GDM1 (cell line): Measurements from ENCODE around the gene MPDZ.

Source experiments
- DNase-seq: peaks from one replicate; lab custom pipeline; 2025; lab: John Stamatoyannopoulos, UW

The MPDZ gene

DNA sequence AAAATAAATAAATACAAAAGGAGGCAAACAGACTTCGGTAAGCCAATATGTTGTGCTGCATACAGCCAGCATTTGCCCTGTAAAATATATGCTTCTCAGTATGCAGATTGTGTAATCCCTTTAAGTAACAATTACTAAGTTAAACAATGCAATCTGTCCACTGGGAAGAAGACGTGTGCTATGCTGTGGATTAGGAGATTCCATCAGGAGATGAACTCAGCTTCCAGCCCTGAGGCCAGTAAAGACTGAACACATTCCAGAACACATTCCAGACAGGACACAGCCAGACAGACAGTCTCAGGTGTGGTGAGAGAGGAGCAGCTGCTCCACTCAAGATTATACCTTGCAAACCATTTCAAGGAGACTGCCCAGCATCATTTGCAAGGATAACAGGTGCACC is 97.8 kb downstream of the MPDZ start:
- no peak for DNase-seq

DNA sequence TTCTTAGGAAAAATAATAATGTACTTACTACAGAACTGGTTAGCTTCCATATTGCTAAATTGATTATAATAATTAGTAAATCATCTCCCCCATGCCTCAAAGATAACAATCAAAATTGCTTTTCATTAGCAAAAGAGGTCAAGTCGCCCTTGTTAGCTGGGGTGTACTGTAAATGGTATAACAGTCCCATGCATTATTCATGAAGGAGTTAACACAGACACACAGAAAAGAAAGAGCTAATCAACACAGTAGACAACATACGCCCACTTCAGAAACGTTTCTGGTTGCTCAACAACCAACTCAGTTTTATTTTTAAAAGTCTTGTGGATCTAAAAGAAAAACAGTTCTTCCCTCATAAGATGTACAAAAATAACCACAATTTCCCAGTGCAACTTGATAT is 100.2 kb downstream of the MPDZ start:
- no peak for DNase-seq

DNA sequence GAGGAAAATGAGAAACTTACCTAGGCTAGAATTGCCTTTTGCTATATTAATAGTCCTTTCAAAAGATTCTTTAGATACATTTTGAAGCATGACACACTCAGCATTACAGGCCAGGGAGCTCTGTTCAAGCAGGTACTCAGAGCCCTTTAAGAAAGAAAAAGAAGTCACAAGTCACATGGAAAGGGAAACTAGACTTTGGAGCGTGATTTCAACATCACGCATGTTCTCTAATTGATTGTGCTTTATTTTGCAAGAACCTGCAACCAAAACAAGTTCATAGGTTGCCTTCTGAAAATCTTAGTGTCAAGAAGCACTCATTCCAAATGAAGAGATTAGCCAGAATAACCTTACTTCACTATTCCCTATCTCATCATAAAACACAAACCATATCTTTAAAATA is 103.8 kb downstream of the MPDZ start:
- no peak for DNase-seq

DNA sequence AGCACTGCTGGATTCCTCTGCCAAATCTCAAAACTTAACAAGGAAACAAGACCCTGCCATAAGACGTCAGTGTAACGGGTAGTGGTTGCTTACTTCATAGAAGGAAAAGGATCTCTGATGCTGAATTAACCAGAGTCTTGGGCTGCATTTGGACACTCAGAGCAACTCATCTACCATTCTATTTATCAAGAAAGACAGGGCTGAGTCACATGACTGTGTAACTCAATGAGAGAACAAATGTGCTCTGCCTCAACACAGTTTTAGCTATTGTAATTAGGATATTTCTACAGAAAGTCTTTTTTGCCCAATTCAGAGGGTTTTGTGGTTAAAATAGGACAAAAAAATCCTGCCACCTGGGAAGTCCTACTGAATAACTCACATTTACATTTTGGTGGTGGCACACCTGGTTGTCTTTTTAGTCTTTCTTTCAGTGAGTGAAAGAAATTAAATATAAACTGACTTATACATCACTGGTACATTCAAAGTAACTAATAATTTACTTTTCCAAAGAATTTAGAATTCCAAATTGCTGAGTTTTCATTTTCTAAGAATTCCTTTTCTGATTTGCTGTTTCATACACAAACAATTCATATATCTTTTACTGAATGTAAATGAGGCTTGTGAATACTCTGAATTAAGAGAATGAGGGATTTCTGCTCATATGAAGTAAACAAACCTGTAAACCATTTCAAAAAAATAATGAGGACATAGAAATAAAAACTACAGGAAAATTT is 104.4 kb downstream of the MPDZ start:
- no peak for DNase-seq

DNA sequence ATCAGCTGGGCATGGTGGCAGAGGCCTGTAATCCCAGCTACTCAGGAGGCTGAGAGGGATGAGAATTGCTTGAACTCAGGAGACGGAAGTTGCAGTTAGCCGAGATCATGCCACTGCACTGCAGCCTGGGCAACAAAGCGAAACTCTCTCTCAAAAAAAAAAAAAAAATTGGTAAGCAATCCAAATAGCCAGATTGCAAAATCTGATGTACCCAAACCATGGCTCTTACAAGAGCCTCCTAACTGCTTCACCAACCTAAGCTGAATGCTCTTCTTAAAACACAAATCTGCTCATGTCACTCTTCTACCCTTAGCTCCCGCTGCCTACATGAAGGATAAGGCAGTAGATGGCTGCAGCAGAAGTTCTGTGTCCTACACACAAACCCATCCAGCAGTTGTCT is 105.9 kb downstream of the MPDZ start:
- no peak for DNase-seq

DNA sequence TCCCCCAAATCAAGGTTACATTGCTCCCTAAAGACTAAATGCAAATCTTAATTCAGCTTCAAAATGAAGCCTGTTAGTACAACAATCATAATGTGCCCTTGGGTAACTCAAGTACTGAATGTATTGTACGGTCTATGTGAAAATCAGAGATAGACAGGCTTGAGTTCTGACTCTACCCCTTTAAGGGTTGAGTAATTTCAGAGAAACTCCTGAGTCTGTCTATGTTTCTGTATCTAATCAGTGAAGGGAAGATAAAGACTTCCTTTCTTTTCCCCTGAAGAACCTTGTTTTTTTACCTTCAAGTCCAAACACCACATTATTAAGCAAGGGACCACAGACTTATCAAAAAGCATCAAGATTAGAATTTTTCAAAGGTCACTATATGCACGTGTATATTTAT is 108.2 kb downstream of the MPDZ start:
- DNase-seq, result no peak

DNA sequence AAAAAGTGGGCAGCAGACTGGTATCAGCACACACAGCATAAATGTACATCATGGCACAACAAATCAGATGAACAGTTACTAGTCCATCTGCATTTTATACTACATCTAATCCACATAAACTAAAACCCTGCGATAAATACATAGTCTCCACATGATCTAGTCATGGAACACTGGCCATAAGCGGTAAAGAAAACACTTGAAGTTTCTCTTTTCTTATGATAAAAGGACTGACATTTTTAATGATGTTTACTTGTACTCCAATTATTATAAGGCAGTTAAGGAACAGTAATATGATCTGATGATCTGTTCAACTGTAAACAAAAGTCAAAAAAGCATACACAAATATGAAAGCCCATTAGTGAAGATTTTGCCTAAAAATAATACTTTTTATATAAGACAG is 112.5 kb downstream of the MPDZ start:
- no peak for DNase-seq

DNA sequence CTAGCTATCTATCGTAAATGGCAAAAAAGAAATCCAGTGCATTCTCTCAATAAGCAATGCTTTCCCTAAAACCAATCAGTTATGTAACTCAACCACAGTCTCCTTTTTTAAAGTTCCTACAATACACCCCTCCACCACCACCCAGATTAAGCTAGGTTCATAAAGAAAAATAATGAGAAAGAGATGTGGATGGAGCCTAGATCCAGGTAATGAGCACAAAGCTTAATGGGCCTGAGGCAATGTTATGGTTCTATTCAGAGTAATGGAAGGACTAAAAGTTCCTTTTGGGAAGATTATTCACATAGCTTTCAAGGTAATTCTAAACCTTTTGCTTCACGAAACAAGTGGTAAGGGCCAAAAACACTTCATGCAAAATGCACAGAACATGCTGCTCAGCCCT is 113.5 kb downstream of the MPDZ start:
- no peak for DNase-seq

DNA sequence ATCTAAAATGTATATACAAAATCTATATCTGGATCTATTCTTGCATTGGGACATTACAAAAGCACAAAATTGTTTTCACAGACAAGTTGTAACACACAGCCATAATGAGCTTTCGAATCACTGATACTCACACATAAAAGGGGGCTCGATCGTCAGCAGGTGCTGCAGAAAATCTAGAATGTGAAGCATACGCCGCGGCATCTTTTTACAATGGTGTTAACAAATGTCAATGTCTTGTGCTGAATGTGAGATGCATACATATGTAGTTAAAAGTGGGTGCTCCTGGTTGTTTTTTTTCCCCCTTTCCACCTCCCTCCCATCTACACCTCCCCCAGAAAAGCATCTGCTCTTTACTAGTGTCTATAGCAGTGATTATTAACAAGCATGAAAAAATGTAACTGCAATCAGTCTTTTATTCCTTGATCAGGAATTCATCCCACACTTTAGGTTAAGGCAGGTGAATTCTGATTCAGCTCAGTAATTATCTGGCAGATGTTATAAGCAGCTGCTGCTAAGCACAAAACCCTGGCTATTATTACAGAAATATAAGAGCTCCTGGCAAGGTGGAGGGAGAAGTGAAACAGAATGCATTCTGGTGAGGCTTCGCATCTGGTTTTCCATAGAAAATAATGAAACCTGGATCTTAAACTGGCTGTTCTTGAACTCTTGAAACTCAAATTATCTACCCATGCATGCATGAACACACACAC is 114.1 kb downstream of the MPDZ start:
- no peak for DNase-seq

DNA sequence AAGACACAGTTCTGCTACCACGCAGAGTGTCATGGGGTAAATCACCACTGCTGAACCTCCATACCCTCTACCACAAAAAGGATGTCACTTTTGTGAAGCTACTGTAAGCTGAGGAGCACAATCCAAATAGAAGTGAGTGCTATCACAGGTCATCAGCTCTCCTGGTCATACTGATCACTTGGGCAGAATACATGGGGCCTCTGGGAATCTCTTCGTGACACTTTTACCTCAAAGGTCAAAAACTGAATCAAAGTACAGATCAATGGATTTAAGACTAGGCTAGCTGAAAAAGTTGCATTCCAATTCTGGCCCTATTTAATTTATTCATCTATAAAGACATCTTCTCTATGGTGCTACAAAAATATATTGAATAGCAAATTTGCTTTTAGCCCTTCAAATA is 115.5 kb downstream of the MPDZ start:
- no peak for DNase-seq

DNA sequence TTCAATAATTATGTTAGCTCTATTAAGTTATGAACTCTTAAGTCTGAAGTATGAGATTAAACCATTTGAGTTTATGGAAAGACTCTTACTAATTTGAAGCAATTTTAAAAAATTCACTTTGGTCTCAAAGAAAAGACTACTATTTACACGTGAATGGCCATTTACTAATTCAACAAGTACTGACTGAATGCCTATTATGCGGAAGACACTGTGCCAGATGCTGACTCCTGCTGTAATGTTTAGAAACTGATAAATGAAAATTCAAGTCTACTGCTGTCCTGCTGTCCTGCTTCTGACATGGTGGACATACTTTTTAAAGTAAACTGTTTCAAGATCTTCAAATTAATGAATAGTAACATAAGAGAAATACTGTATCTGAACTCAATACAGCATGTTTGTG is 116.2 kb downstream of the MPDZ start:
- DNase-seq, result no peak

DNA sequence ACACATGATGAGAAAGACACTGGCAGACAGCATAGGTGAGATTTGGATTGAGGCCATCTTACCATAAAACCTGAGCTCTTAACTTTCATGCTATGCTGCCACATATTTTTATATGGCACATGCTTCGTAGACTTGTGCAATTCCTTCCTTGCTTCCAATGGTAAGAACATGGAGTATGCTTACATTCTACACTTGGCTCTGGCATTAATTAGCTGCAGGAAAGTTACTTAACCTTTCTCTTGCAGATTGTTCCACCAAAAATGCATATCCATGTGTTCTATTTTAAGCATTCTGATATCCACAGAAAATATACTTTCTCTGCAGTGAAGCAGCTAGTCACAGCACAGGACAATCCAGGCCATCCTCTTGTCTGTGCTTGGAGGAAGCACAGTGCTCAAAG is 119.4 kb downstream of the MPDZ start:
- DNase-seq, result no peak

DNA sequence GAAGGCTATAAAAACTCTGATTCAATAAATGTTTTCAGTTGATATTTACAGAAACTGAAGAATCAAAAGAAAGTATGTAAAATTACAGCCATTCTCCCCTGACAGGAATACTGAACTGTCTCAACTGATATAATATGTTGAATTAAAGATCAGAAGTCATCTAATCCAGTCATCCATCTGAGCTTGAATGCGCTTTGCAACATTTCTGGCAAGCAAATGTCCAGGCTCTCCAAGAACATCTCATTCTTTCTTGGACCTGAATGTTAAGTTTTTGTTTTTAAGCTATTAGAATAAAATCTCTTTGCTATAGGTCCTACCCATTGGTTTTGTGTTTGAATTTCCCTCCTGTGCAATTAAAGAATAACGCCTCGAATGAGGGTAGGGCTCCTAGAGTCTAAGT is 120.5 kb downstream of the MPDZ start:
- no peak for DNase-seq

DNA sequence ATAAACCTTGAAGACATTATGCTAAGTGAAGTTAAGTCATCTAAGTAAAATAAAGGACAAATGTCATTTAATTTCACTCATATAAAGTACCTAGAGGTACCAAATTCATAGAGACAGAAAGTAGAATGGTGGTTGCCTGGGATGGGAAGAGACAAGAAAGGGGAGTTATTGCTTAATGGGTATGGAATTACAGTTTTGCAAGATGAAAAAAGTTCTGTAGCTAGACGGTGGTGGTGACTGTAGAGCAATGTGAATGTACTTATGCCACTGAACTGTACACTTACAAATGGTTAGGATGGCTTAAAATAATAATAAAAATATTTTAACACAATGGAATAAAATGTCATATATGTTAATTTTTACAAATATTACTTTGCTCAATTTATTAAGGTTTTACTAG is 128.0 kb downstream of the MPDZ start:
- DNase-seq, result no peak

DNA sequence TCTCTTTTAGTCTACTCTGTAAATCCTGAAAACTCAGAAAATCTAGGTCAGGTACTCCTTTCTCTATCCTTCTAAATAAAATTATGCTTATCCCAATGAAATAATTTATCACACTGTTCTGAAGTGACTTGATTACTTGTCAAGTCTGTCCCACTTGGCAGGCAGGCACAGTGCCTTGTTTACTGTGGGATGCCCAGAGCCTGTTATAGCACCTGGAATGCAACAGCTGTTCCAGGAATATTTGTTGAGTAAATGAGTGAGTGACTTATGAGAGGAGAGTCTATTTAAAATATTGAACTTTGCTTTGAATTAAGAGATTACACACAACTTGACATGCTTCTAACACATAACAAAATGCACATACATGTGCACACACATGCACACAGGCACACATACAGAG is 130.0 kb downstream of the MPDZ start:
- no peak for DNase-seq

DNA sequence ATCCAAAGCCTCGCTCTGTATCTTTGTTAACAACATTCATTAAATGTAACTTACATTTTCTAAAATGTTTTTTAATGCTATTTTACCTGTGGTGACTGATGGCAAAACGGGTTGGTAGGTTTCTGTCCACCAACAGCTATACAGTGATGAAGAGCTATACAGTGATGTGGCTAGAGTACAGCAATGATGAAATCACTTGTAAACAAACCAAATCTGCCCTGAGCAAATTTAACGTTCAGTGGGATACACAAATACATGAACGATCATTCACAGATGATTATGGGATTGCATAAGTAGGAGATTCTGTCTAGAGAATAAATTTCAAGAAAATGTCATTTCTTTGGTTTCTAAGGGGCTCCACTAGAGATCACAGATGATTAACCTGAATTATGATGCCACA is 132.7 kb downstream of the MPDZ start:
- no peak for DNase-seq

DNA sequence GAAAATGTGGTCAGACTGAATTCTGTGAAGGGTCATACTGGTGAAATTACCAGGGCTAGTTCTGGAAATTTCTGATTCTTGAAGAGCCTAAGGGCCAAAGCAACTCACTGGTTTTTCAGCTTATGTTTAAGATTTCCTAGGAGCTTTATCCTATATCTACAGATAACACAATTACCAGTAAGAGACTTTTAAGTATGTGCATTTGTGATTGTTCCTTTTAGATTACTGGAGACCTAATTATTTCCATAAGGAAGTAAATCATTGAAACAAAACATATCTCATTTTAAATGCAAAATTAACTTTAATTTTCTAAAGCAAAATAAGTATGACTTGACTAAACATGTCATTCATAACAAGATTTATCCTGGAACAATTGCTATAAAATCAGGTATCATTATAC is 134.2 kb downstream of the MPDZ start:
- DNase-seq, result no peak

DNA sequence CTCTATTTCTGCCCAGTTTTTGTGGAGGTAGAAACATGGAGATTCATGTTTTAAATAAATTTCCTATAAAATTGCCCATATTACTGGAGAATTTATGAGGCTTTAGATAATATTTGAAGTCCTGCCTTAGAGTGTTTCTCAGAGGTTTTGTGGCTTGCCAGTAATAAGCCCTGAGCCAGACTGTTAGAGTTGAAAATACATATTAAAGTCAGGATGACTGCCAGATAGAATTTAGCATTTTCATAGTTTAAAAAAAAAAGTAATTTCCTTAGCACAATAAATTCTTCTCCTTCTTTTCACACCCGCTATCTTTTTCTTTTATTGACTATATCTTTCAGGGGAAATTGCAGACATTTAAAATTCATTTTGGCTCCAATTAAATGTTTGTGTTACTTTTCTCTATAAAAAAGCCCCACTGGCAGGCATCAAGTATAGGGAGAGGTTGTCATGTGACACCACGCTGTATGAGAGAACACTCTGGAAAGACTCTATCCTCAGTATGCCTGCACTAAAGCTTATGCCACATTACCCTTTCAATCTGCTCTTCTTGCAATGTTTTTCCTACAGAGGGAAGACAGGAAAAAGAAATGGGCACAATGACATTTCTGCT is 135.2 kb downstream of the MPDZ start:
- DNase-seq, result no peak

DNA sequence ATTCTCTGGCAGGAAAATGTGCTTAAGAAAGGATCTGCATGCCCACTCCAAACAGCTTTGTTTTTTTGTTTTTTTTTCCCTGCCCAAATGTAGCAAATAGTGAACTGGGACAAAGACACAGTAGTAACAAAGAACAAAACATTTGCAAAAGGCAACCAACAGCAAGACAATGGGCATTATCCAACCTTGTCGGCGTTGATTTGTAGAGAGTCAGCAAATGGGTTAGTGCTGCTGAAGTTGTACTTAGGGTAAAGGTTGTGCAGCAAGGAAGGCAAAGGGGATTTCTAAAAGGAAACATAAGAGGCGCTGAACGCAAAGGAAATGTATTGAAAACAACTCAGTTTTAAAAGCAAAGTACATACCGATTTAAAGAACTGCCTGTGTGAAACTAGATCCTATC is 136.2 kb downstream of the MPDZ start:
- DNase-seq, result no peak

DNA sequence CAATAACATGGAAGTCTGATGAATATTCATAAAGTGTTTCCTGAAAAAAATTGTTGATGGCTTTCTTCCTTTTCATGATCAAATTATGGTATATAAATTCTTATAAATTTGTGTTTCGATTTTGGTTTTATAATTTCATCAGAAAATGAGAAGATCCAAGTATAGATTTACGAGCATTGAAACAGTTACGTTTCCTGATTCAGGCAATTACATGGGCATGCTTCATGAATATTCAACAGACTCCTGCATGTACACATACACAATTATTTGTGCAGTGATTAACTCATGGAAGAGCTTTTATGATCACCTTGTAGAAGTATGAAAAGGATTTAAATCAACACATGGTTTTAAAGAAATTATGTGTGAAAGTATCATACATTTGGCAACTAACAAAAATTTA is 136.7 kb downstream of the MPDZ start:
- DNase-seq, result no peak

DNA sequence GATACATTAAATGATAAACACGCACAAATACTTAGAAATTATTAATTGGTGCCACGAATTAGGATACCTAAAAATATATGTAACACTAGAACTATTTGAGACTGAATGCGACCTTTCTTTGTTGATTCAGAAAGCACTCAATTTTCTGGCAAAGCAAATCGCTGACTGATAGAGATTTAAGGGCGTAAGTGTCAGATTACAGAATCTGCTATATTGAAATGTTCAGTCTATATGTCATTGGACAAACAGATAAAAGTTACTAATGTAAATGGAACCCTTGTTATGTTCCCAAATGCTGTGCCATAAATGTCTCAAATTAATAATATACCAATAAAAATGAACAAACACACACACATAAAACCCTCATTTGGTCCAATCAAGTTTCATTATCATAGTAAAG is 137.9 kb downstream of the MPDZ start:
- DNase-seq, result no peak

DNA sequence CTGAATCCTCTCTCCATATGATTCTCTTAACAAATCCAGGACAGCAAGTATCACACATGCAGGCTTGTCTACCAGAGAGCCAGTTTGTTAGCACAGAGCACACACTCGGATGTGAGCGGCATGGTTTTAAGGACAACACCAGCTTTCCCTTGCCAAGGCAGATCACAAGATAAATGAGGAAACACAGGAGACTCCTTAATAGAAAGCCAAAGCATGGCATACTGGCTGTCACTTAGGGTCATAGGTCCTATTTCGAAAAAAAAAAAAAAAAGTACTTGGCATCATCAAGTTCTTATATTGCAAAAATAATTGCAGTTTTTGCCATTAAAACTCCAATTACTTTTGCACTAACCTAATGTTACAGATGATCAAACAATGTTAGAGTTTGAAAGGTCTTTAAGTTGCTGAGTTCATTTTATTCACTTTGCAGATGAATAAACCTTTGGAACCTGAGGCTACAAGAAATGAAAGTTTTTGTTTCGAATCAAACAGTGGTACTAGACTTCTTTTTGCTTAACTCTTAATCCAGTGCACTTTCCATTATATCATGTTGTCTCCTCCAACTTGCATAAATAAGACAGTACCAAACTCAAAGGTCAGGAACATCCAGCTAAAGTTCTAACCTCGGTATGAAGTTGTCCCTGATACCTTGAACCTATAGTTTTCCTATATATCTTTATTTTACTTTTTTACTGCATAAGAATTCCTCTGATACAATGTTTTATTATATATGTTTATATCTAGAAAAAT is 138.5 kb downstream of the MPDZ start:
- DNase-seq, result no peak

DNA sequence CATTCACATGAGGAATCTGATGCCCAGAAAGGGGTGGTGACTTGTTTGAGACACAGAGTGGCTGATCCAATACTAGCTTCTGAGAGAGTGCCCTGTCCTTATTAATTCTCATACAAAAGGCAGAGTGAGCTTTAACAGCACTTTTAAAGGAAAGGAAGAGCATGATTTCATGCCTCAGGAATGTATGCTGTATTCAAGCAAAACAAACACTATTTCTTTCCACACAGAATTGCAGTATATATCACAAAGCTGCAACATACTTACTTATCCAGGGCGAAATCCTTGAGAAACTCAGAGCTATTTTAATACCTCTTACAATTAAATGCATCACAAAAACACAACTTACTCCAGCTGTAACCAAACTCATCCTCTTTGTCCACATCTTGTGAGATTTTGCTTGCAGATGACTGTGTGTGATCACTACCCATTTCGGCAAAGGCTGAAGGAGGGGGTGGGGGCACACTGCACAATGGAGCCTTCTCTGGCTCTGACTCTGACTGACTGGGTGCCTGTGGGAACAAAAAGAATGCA is 139.8 kb downstream of the MPDZ start:
- no peak for DNase-seq
